Glutamatergic neuron (in vitro differentiated cells): ENCODE measurements around the gene RASSF6. TPM values are rescaled to one million over a fixed set of nuclear protein-coding genes. Genes with fewer than 3 reads are reported as not detected.

Experiments
- DNase-seq: peaks from one replicate; pipeline ENCODE4 v3.0.0; 2022
- H3K27ac Mint-ChIP-seq: one replicate; pipeline ENCODE4 v1.8.0; 2020; ENCODE audit warnings: mild to moderate bottlenecking, mixed read lengths, inconsistent platforms; ENCODE audit not compliant: unreplicated experiment
- H3K27me3 Mint-ChIP-seq: one replicate; pipeline ENCODE4 v1.8.0; 2020; ENCODE audit warnings: mild to moderate bottlenecking, moderate library complexity, mixed read lengths, inconsistent platforms; ENCODE audit not compliant: unreplicated experiment
- H3K36me3 Mint-ChIP-seq: one replicate; pipeline ENCODE4 v1.8.0; 2020; ENCODE audit warnings: mild to moderate bottlenecking, mixed read lengths, inconsistent platforms; ENCODE audit not compliant: unreplicated experiment
- H3K4me1 Mint-ChIP-seq: one replicate; pipeline ENCODE4 v1.8.0; 2020; ENCODE audit warnings: mild to moderate bottlenecking, low read depth, mixed read lengths, inconsistent platforms; ENCODE audit not compliant: unreplicated experiment
- H3K4me3 Mint-ChIP-seq: one replicate; pipeline ENCODE4 v1.8.0; 2020; ENCODE audit warnings: mild to moderate bottlenecking, mixed read lengths, inconsistent platforms; ENCODE audit not compliant: unreplicated experiment
- H3K9me3 Mint-ChIP-seq: one replicate; pipeline ENCODE4 v1.8.0; 2020; ENCODE audit warnings: mild to moderate bottlenecking, moderate library complexity, mixed read lengths, inconsistent platforms; ENCODE audit not compliant: unreplicated experiment
- CTCF ChIP-seq: fragments of 200-600 bp; sonication (generic); IDR thresholded peaks from one replicate; pipeline ENCODE4 v1.5.0; 2021; ENCODE audit not compliant: partially characterized antibody, unreplicated experiment
- total RNA-seq: library from RNA; stranded (reverse); fragmentation: NEBNext Ultra II Directional; extraction: Animal tissue kit (Norgen Biotek cat#: 25700); gene quantifications from one replicate; pipeline ENCODE4 v1.2.1, GENCODE V29; 2021; ENCODE audit not compliant: unreplicated experiment

Gene RASSF6
- total RNA-seq, 1 donor from 2014 or later, result not detected

GRCh38 chr4:73606465-73606974 is 13.7 kb downstream of the RASSF6 start:
- no peaks in the 10 kb centered on the region for H3K9me3 Mint-ChIP-seq
- TF ChIP-seq CTCF, result no peak
- DNase-seq, result no peak
- H3K4me3 Mint-ChIP-seq, result no peak overlapping the region
- peaks cover 2% of the 10 kb centered on the region for H3K27me3 Mint-ChIP-seq
- H3K4me1 Mint-ChIP-seq, result no peaks in the 10 kb centered on the region
- no peak overlapping the region for H3K27ac Mint-ChIP-seq
- no peaks in the 10 kb centered on the region for H3K36me3 Mint-ChIP-seq

DNA sequence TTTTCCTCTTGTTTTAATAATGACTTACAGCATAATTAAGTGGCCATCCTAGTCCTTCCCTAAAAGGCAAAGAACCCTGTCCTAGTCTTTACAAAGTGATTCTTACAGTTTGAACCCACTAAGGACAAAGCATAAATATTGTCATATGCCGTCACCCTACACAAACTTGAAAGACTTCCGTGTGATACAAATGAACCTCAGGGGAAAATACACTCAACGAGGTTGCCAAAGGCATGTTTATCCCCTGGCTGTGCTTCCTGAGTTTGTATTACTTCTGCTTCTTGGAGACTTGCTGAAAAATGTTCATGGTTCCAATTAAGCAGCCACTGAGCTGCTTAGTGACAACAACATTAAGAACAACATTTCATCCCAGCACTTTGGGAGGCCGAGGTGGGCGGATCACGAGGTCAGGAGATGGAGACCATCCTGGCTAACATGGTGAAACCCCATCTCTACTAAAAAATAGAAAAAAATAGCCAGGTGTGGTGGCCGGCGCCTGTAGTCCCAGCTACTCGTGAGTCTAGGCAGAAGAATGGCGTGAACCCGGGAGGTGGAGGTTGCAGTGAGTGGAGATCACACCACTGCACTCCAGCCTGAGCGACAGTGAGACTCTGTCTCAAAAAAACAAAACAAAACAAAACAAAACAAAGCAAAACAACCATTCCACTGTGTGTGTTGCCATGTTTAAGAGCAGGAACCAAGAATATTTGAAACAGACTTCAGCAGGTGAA is 16.2 kb downstream of the RASSF6 start:
- TF ChIP-seq CTCF, result no peak
- no peak overlapping the region for H3K27ac Mint-ChIP-seq

DNA sequence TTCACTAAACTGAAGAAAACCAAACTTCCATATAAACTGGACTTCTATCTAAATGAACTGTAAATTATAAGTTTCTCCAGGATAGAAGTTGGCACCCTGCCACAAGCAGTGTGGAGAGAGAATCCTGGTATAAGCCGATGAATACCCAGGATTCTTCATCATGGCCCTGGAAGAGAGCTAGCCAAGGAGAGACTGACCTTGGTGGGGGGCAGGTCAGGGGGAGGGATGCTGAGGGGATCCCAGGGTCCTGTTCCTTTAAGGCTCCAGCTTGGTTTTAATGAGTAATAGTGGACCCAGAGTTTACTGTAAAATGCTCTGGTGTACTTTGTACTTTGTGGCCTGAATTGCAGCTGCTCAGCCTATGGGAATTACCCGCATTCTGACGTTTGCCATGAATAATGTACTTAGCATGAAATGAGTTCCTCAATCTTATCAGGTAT is 16.9 kb downstream of the RASSF6 start:
- no peak for DNase-seq
- Mint-ChIP-seq H3K36me3 (no peaks in the 10 kb centered on the region), H3K27ac (no peak overlapping the region), H3K9me3 (no peaks in the 10 kb centered on the region), H3K4me3 (no peak overlapping the region), H3K4me1 (peaks cover 7% of the 10 kb centered on the region), H3K27me3 (no peaks in the 10 kb centered on the region)
- no peak for TF ChIP-seq CTCF

More for the DNA sequence above, 16.2 kb downstream of the RASSF6 start:
- no peak overlapping the region for H3K4me3 Mint-ChIP-seq
- H3K27me3 Mint-ChIP-seq, result no peaks in the 10 kb centered on the region
- H3K9me3 Mint-ChIP-seq, result no peaks in the 10 kb centered on the region
- H3K36me3 Mint-ChIP-seq, result no peaks in the 10 kb centered on the region
- H3K4me1 Mint-ChIP-seq, result peaks cover 6% of the 10 kb centered on the region
- DNase-seq, result no peak

- Mint-ChIP-seq H3K27me3 (no peaks in the 10 kb centered on the region), H3K4me3 (no peak overlapping the region), H3K36me3 (no peaks in the 10 kb centered on the region), H3K27ac (no peak overlapping the region), H3K9me3 (no peaks in the 10 kb centered on the region), H3K4me1 (peaks cover 7% of the 10 kb centered on the region)
- TF ChIP-seq CTCF, result no peak
- no peak for DNase-seq
Observed at GRCh38 chr4:73600954-73601353, 19.3 kb downstream of the RASSF6 start.

GRCh38 chr4:73599182-73599581 is 21.1 kb downstream of the RASSF6 start:
- no peak for TF ChIP-seq CTCF
- H3K4me1 Mint-ChIP-seq, result peaks cover 7% of the 10 kb centered on the region
- H3K27me3 Mint-ChIP-seq, result no peaks in the 10 kb centered on the region
- DNase-seq, result no peak
- no peak overlapping the region for H3K27ac Mint-ChIP-seq
- no peak overlapping the region for H3K4me3 Mint-ChIP-seq
- H3K36me3 Mint-ChIP-seq, result no peaks in the 10 kb centered on the region
- no peaks in the 10 kb centered on the region for H3K9me3 Mint-ChIP-seq
